UCSD-AML1 (cell line): ENCODE data around the gene GPER1.
"Not testable (repeated sequence)": the region's sequence is repeated elsewhere in the genome, so short reads cannot be mapped to it uniquely, and the experiment has no call there.

Source experiments
- DNase-seq: peaks from one replicate; lab custom pipeline; 2025; ENCODE audit not compliant: unreplicated experiment; lab: John Stamatoyannopoulos, UW

Gene GPER1

DNA sequence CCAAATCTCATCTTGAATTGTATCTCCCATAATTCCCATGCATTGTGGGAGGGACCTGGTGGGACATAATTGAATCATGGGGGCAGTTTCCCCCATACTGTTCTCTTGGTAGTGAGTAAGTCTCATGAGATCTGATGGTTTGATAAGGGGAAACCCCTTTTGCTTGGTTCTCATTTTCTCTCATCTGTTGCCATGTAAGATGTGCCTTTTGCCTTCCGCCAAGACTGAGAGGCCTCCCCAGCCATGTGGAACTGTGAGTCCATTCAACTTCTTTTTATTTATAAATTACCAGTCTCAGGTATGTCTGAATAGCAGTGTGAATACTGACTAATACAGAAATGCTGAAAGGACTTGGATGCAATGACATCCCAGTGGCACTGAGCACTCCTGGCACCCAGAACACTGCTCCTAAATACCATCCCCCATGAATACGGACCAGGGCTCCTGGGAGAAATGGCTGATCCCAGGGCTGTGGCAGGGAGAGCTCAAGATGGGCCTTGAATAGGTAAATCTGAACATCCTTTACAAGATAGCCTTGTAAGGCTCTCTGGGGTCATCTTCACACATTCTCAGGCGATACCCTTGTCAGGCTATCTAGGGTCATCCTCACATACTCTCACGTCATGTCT, 52.7 kb downstream of the GPER1 start:
- DNase-seq: no peak

DNA sequence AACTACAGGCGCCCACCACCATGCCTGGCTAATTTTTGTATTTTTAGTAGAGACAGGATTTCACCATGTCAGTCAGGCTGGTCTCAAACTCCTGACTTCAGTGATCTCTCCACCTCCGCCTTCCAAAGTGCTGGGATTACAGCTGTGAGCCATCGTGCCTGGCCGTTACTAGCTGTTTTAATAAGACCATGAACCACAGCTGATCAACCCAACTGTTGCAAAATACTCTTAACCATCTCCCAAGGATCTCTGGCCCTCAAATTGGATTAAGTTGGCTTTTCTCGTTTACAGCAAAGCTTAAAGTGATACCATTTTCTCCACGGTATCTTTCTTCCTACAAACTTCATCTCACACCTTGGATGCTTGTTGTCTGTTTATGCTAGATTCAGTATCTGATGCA, 53.7 kb downstream of the GPER1 start:
- no peak for DNase-seq

DNA sequence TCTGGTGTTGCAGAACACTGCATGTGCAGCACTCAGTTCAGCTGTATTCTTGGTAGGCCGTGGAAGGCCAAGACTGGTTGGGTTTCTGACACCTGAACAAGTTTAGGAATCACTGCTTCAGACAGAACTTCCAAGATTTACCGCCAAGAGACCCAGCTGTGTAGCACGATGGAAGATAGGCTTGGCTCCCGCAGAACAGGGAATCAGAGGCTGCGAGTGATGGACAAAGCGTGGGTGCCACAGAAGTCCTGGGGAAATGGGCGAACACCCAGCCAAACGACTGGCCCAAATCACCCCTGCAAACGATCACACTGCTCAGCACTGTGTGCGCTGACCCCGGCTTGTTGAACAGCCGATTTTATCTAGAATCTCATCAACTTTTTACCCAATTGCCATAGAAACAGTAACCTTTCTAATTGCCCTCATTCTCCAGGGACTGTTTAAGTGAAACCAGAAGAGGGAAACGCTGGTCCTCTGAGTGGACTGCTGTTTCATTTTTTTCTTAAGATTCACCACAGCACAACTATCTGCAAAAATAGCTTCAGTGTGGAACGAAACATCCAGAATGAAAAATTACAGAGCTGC, 54.2 kb downstream of the GPER1 start:
- no peak for DNase-seq

DNA sequence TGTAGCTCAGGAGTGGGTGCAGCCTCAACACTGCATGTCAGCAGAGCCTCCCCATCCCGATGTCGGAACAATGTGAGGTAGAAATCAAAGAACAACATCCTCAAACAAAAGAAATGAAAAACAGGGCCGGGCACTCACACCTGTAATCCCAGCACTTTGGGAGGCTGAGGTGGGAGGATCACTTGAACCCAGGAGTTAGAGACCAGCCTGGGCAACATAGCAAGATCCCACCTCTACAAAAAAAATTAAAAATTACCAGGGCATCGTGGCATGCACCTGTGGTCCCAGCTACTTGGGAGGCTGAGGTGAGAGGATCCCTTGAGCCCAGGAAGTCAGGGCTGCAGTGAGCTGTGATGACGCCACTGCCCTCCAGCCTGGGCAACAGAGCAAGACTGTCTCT, 55.1 kb downstream of the GPER1 start:
- DNase-seq: not testable (repeated sequence)
